Stimulated activated CD4-positive, alpha-beta T cell treated with anti-CD3 and anti-CD28 coated beads, Interleukin-1b, Interleukin-23, amount 100 ng/mL, for 24 hours (primary cell): Measurements from ENCODE around the gene PRKAR2B.
A peak's percentile ranks its signal among the peaks of the same experiment; 100 is the strongest.

Experiments used
- DNase-seq, 4 experiments: peaks; one replicate each; pipeline ENCODE4 v3.0.0-alpha.2; 2020; ENCODE audit warnings: low read depth in 4 of 4, low spot score in 1 of 4

Gene PRKAR2B

GRCh38 chr7:107044347-107045194 is at the start of gene PRKAR2B:
Gene PRKAR2B, plus strand, starts transcription at chr7:107044705. Its CDS starts 203 bp downstream, at chr7:107044908.
- DNase-seq = peak; percentile 17 to 59 (median 48)

- no peak for DNase-seq
These were observed 49.7 kb upstream of the PRKAR2B start for GRCh38 chr7:106994833-106995232.

GRCh38 chr7:106997487-106998271 is 46.8 kb upstream of the PRKAR2B start:
- no peak for DNase-seq

GRCh38 chr7:106999023-106999422 is 45.5 kb upstream of the PRKAR2B start:
- DNase-seq = no peak

GRCh38 chr7:107001490-107001889 is 43.0 kb upstream of the PRKAR2B start:
- no peak for DNase-seq

GRCh38 chr7:107002126-107002525 is 42.4 kb upstream of the PRKAR2B start:
- no peak for DNase-seq

- no peak for DNase-seq
These were observed 41.9 kb upstream of the PRKAR2B start for GRCh38 chr7:107002529-107002998.

- no peak for DNase-seq
These were observed 37.3 kb upstream of the PRKAR2B start for GRCh38 chr7:107007007-107007891.

GRCh38 chr7:107007892-107008287 is 36.6 kb upstream of the PRKAR2B start:
- no peak for DNase-seq

GRCh38 chr7:107009846-107010203 is 34.7 kb upstream of the PRKAR2B start:
- DNase-seq = no peak

- DNase-seq = no peak
These were observed 31.8 kb upstream of the PRKAR2B start for GRCh38 chr7:107012691-107013090.

- no peak for DNase-seq
These were observed 30.0 kb upstream of the PRKAR2B start for GRCh38 chr7:107014387-107015023.

- DNase-seq = no peak
These were observed 28.2 kb upstream of the PRKAR2B start for GRCh38 chr7:107016312-107016711.

- DNase-seq = no peak
These were observed 26.4 kb upstream of the PRKAR2B start for GRCh38 chr7:107017965-107018719.

- no peak for DNase-seq
These were observed 24.1 kb upstream of the PRKAR2B start for GRCh38 chr7:107020400-107020799.

GRCh38 chr7:107021600-107021999 is 22.9 kb upstream of the PRKAR2B start:
- DNase-seq = no peak

- no peak for DNase-seq
These were observed 20.9 kb upstream of the PRKAR2B start for GRCh38 chr7:107023522-107024151.

GRCh38 chr7:107024906-107025305 is 19.6 kb upstream of the PRKAR2B start:
- DNase-seq = no peak

- no peak for DNase-seq
These were observed 18.9 kb upstream of the PRKAR2B start for GRCh38 chr7:107025449-107026103.
